GM18517 (cell line): ENCODE results near the gene LDLRAD4.

Source experiments
- ATAC-seq: cut with Tn5 transposase; IDR thresholded peaks from one replicate; pipeline ENCODE4 v1.9.1; 2021; ENCODE audit warnings: mild to moderate bottlenecking, moderate library complexity; ENCODE audit not compliant: unreplicated experiment

The LDLRAD4 gene

GRCh38 chr18:13399511-13399910 is 181.0 kb downstream of the LDLRAD4 start:
- no peak for ATAC-seq

DNA sequence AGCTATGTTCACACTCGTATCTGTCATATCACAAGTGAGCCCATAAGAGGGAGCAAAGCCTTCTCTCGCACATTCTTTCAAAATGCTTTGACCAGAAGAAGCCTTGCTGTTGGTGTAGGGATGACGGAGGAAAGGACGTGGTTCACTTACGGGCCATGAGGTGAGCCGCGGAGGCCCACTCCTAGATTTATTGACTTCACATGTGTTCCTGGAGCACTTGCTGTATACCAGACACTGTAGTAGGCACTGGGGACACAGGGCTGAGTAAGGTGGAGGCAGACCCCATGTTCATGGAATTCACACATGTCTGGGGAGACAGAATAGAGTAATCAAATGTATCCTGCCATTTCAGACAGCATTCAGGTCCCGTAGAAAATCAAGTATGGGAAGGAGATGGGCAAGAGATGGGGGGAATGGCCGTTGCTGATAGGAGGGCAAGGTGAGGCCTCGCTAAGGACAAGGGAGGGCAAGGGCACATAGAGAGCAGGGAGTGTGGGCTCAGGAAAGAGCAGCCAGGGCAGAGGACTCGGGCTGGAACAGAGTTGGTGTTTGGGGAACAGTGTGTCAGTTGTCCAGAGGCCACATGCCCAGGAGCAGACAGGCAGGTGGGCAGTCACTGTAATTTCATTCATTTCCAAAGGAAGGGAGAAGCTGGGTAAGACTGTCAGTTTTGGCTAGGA is 182.2 kb downstream of the LDLRAD4 start:
- ATAC-seq = no peak

DNA sequence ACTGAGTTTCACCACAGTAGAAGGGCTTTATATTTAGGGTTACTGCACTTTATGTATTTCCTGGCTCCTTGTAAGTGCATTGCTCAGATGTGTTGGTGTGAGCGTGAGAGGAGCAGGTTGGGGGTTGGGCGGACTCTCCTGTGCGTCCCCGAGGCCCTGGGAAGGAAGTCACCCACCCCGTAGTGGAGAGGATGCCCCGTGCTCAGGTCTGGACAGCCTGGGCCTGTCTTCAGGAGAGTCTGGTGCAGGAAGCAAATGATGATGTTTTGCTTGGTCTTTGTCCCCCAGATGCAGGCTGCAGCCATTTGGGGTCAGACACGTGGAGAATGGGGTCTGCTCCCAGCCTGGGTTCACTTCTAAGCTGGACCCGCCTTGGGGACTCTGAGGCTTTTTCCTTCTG is 182.8 kb downstream of the LDLRAD4 start:
- ATAC-seq = no peak

DNA sequence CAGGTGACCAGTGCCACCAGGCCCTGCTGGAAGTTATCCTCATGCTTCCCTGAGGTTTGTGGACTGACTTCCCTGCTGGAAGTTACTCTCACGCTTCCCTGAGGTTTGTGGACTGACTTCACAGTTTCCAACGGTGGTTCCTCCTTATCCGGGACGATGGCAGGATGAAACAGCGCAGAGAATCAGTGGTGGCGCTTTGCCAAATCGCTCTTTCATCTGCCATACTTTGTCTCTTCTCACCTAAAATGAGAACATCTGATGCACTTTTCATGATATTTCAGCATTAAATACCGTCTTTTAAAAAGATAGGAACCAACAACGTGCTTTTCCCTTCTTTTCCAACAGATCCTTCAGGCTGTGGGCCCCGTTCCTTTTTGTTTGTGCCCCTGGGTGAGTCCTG is 183.3 kb downstream of the LDLRAD4 start:
- ATAC-seq = no peak

DNA sequence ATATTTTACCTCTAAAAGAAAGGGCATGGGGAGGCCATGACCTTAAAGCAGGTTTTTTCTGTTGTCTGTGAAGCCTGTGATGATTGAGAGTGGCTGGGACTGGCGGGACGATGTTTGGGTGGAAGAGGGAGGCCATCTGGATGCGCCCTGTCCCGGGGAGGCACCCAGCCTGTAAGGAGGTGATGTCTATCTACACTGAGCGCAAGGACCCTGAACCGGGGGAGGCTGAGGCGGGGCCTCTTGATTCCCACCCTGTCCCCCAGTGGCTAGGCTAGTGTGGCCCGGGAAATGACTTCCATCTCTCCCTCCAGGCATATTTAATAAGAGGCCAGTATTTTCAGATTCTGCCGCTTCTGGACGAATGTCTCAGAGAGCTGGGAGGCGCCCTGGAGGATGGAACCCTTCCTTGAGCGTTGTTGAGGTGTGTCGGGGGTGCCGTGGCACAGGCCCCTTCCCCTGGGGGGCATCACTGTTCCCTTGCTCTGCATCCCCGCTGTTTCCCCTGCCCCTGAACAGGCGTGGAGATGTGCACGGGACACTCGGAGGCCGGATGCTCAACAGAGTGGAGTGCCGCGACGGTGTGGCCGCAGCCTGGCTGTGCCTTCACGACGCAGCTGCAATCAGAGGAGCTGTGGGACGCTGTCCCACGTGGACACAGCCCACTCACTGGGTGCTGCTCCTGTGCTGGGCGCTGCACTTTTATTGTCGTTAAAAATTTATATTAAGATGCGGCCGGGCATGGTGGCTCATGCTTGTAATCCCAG is 185.4 kb downstream of the LDLRAD4 start:
- no peak for ATAC-seq

DNA sequence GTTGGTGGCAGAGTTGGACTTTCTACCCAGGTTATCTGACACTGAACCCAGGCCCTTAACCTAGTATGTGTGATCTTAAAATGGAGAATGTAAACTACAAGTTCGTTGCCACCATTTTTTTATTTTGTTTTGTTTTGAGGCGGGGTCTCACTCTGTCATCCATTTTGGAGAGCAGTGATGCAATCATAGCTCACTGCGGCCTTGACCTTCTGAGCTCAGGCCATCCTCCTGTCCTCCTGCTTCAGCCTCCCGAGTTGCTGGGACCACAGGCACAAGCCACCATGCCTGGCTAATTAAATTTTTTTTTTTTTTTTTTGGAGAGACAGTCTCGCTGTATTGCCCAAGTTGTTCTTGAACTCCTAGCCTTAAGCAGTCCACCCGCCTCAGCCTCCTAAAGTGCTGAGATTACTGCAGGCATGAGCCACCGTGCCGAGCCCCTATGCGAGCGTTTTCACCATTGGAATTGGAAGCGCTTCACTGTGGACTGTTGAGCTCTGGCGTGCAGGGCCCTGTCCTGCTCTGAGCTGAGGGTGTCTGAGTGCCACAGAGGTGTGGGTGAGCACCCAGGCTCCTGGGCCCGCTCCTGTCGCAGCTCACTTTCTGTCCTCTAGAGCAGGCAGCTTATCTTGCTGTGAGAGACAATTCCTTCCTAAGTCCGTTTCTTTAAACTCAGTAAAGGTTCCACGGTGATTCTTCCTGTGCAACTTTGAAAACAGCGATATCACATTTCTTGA is 186.9 kb downstream of the LDLRAD4 start:
- ATAC-seq = no peak

DNA sequence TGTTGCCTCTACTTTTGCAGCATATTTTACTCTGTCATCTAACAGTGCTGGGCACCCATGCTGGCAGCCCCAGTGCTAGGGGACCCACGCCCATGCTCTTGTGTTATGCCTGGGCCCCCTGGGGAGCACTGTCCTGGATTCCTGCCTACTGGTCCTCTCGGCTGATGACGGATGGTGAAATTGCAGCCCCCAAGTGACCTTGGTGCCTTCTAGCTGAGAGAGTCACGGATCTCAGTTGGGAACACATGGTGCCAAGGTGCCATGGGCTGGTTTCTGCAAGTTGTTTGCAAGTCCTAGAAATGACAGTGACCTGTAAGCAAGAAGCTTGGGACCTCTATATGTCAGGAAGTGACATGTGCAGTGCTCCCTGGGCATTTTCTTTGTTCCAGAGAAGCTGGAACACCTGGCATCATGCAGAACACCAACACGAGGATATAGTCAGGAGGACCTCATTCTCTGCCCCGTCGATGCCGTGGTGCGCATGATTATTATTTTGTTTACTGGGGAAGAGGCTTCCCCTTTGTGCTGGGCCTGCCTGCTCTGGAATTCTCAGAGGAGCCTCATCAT is 187.6 kb downstream of the LDLRAD4 start:
- no peak for ATAC-seq

GRCh38 chr18:13406736-13407135 is 188.2 kb downstream of the LDLRAD4 start:
- ATAC-seq = no peak

GRCh38 chr18:13407484-13407883 is 188.9 kb downstream of the LDLRAD4 start:
- ATAC-seq = no peak

GRCh38 chr18:13409026-13409425 is 190.5 kb downstream of the LDLRAD4 start:
- ATAC-seq = no peak

- no peak for ATAC-seq
These were observed 191.4 kb downstream of the LDLRAD4 start for GRCh38 chr18:13409997-13410396.

DNA sequence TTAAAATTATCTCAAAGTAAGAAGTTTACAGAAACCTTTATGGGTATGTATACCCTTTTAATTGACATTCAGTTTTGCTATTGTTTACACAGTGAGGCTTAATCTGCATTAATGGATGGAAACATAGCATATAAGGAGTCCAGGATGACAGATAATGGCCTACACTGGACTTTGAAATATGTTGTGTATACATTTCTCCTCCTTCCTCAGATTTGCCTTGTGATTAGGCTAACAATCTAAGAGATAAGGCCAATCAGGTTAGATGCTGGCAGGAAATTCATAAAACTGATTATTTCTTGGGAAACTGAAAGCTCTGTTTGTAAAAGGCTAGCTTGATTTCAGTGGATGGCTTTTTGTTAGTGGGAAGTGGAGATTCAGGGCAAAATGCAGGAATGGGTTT is 191.9 kb downstream of the LDLRAD4 start:
- no peak for ATAC-seq

- ATAC-seq = no peak
These were observed 193.5 kb downstream of the LDLRAD4 start for GRCh38 chr18:13412017-13412416.

- ATAC-seq = no peak
These were observed 194.3 kb downstream of the LDLRAD4 start for GRCh38 chr18:13412901-13413300.

DNA sequence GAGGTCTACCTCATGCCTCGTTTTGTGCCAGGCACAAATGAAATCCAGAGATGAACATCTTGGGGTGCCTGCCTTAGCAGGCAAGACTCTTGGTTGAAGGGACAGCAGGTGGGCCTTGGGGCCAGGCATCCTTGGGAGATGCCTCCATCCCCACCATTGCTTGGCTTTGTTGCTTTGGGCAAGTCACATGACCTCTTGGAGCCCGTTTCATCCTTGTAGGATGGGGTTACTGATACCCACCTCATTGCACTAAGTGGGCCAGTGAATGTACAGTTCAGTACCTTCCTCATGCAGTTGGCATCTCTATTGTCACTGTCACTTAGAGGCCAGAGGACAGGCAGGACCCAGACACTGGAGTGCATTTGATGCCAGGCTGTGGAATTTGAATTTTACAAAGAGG is 195.5 kb downstream of the LDLRAD4 start:
- no peak for ATAC-seq

- no peak for ATAC-seq
These were observed 196.0 kb downstream of the LDLRAD4 start for GRCh38 chr18:13414521-13414920.

- ATAC-seq = no peak
These were observed 197.2 kb downstream of the LDLRAD4 start for GRCh38 chr18:13415736-13416135.

DNA sequence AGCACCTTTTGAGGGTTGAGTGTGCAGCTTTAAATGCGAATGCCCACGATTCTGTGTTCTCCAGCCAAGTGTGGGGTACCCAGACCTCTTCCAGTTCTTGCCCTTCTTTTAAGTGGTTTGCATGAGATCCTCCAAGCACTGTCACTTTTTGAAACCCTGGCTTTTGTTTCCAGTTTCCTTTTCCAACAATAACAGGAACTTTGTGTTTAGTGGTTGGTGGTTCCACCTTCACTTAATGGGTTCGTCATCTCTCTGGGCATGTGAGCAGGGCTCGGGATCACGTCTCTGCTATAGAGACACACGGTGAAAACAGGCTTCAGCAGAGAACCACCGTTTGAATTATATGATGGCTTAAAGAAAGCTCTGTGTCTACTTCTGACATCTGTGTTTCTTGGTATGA is 197.6 kb downstream of the LDLRAD4 start:
- no peak for ATAC-seq

DNA sequence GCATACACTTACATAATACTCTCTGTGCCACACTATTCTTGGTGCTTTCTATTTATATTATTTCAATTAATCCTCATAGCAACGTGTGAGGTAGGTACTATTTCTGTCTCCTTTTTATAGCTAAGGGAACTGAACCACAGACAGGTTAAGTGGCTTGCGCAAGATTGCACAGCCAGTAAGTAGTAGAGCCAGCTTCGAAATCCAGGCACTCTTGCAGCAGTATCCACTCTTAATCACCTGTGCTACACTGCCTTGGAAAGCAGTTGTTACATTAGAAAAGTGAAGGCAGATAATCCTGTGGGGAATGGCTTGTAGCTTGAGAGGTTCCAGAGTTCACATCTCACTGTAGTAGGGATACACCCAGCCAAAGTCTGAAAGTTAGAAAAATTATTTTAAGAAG is 198.3 kb downstream of the LDLRAD4 start:
- no peak for ATAC-seq

DNA sequence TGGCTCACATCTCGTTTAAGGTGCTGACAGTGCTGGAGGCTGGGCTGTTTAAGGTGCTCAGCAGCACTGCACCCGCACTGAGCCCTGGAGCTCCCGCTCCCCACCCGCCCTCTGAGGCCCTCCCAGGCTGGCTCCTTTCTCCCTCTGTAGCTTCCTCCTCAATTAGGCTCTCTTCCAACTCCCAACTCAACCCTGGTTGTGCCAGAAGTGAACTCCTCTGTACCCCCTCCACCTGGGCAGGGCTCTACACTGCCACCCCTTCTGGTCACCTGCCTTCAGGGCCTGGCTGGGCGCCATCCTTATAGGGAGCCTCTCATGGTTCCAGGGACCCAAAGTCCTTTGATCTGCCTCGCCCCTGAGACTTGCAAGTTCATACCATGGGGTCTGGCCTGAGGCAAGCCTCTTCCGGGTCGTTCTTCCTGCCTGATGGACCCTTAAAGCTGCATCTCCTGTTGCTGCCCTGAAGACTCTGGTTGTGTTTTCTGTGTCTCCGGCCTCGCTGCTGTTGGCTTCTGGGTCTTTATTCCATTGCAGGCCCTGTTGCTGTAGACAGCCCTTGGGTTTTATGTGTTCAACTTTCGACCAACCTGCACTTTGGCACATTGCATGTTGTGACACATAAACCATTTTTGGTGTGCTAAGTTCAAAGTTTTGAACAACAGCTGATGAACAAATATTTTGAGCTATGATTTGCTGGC is 199.6 kb downstream of the LDLRAD4 start:
- no peak for ATAC-seq
